ELF-1 (cell line): ENCODE results near the gene TBX15.

ENCODE experiments used
- DNase-seq: peaks from one replicate; pipeline ENCODE4 v3.0.0-alpha.2; 2016; ENCODE audit warnings: low read depth, low spot score

TBX15 gene

GRCh38 chr1:118988186-118989005, at the start of gene TBX15:
Gene TBX15 (minus strand): TSS chr1:118988343. CDS start chr1:118987795, 548 bp downstream.
- DNase-seq: peak; percentile 74

- DNase-seq: no peak
These were observed 46.2 kb upstream of the TBX15 start for GRCh38 chr1:119034359-119034758.

DNA sequence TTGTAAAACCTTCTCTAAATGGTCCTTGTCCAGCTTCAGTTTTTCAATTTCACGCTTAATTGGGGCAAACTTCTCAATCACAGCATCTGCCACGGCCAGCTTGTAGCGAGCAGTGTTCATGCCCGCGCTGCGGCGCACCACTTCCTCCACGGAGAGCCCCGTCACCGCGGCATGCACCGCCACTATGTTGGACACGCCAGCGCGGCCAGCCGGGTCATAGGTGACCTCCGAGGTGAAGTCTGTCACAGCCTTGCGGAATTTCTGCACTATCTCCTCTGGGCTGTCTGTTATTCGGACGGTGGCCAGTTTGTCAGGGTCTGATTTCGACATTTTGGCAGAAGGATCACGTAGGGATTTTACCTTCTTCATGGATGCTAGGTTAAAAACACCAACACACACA, 44.8 kb upstream of the TBX15 start:
- DNase-seq: no peak

GRCh38 chr1:119027759-119028158, 39.6 kb upstream of the TBX15 start:
- no peak for DNase-seq

GRCh38 chr1:119026956-119027355, 38.8 kb upstream of the TBX15 start:
- no peak for DNase-seq

- DNase-seq: no peak
These were observed 27.4 kb upstream of the TBX15 start for GRCh38 chr1:119015547-119015946.

DNA sequence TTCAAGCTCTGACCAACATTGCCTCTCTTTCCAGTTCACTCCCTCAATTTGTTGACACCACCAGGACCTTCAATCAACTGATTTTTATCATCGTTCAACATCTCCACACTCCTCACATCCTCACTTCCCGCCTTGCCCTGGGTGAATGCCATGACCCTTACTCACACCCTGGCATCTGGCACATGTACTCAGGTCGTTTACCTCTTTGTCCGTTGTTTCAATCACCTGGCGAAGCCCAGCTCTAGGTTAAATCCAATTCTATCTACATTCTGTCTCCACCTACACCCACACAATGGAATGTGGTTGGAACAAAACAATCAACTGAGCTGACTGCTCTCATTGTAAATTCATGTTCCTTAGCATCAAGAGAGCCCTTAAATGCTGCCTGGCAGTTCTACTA, 24.2 kb upstream of the TBX15 start:
- no peak for DNase-seq

DNA sequence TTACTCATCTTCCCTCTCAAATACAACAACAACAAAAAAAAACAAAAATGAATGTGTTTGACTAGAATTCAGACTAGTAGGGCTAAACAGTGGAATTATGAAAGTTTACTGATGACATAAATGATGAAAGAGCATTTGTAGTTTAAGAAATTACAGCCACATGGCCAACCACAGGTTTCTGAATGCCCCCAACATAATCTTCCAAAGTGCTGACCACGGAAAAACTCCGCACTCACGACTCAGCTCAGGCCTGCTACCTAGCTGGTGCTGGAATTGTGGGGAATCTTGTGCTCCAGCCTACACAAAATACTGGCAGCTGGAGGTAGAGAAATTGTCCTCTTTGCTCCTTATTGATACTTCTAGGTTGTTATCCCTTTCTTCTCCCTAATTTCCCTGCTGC, 23.6 kb upstream of the TBX15 start:
- no peak for DNase-seq

DNA sequence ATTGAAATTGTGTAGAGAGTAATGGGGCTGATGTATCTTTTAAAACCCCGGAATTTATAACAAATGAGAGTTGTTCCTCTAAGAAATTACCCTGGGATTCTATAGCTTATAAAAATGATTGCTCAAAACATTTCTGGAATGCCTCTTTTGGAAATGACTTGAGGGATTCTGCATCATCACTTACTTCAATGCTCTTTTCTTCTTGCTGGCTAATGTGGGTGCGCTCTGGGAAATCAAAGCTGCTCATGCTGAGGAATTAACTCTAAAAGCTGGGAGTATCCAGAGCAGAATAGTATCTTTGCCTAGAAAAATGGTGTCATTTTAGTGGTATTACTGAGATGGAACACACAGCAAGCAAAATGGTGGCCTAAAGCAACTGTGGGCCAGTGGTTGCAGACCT, 23.0 kb upstream of the TBX15 start:
- DNase-seq: no peak

DNA sequence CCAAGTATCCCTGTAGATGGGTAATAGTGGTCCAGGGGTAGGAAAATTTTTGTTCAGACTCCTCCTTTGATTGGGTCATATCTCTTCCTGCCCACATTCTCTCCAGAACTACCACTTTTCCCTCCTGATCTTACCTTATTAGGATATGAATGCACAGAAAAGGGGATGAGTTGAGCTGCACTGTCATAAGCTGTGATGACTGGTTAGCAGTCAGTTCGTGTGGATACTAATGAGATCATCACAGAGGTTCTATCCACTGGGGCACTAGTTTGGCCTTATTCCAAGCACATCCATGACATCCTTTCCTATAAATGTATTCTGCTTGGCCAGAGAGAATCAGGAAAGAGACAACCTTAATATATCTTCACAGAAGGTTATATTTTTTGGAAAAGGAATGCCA, 22.1 kb upstream of the TBX15 start:
- DNase-seq: no peak

- DNase-seq: no peak
These were observed 21.1 kb upstream of the TBX15 start for GRCh38 chr1:119009312-119009655.

DNA sequence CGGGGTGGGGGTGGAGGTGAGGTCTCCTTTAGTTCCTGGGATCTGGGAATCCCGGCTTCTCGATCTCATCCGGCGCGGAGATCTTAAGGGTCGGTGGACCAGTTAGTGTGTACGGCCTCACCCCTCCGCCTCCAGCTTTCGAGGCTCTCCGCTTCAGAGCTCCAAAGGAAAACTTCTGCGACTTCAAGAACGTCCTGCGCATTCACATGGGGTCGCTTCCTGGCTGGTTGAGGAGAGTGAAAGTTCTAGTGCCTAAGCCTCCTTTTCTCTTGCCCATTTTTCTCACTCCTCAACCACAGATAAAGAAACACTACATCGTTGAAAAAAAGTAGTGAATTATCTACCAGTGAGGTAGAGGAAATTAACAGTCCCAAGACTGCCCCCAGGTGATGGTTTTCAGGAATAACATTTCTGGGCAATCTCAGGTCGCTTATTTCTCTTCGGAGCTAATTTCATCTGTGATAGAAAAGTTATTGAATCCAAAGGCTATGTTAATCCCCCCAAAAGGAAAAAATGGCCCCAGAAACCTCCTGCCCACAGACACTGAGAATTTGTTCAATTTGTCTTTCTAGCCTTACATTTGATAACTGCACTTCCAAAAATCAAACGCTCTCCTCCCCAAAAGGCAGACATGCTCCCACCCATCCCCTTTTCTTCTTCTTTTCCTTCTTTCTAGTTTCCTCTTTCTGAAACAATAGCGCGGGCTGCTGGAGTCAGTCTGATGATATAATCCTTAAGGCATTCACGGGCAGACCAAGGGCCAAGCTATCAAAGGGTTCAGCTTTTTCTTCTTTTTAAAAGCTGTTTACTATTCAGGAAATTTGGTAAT, 20.6 kb upstream of the TBX15 start:
- DNase-seq: peak; percentile 75

GRCh38 chr1:119007670-119008482, 19.7 kb upstream of the TBX15 start:
- peak; percentile 51 for DNase-seq

GRCh38 chr1:119007339-119007669, 19.2 kb upstream of the TBX15 start:
- no peak for DNase-seq

DNA sequence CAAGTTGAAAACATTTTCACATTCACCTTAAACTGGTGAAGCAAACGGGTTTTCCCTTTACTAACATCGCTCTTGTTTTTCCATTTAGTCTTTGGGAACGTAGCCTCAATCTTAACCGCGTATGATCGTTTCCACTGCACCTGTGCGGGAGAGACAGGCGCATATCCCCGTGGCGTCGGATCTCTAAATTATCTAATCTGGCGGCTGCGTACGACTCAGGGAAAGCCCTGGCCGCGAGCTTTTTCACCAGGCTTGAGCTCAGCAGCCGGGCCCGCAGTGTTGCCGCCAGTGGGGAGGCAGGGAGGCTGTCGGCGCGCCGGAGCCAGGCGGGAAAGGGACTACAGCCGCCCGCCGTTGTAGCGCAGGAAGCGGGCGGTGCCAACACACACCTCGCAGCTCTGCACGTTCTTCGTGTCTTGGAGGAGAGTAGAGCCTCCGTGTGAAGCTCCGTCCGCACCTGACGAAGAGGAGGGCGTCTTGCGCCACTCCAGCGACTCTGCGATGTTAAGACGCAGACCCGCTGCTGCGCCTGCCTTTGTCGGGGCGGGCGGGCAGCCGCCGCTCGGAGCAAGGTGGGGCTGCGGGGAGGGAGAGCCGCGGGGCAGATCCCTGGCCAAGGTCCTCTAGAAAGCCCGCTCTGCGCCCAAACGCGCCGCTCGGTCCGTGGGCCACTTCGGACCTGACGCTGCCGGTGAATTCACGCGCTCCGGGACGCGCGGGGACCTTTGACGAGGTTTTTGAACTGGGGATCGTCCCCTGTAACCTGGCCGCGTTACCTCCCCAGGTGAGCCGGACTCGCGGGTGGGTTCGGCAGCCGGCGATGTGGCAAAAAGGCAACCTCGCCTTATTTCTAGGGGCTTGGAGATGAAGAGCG, 18.5 kb upstream of the TBX15 start:
- DNase-seq: peak; percentile 47

- DNase-seq: no peak
These were observed 17.7 kb upstream of the TBX15 start for GRCh38 chr1:119005724-119006405.

- no peak for DNase-seq
These were observed 16.6 kb upstream of the TBX15 start for GRCh38 chr1:119004781-119005180.

- no peak for DNase-seq
These were observed 16.0 kb upstream of the TBX15 start for GRCh38 chr1:119004129-119004527.

- no peak for DNase-seq
These were observed 15.4 kb upstream of the TBX15 start for GRCh38 chr1:119003413-119004128.
